Prostate gland (tissue), 2 donors: ENCODE measurements around the gene LSMEM2.

ENCODE experiments used
- CTCF ChIP-seq, 4 experiments: fragments of 200-600 bp in 2 of 4; fragments of 450-650 bp in 2 of 4; sonication (generic) in 2 of 4; IDR thresholded peaks; 1 replicate in 3 of 4; 2 replicates in 1 of 4; pipeline ENCODE4 v1.5.1; 2016 to 2019; ENCODE audit warnings: antibody characterized with exemption in 4 of 4, mild to moderate bottlenecking in 2 of 4, moderate library complexity in 2 of 4
- POLR2A ChIP-seq: fragments of 450-650 bp; IDR thresholded peaks from one replicate; pipeline ENCODE4 v1.6.1; 2016; ENCODE audit warnings: antibody characterized with exemption, mild to moderate bottlenecking
- POLR2AphosphoS5 ChIP-seq: sonication (generic); formaldehyde crosslinking; IDR thresholded peaks from one replicate; pipeline ENCODE4 v1.6.1; 2017; ENCODE audit warnings: antibody characterized with exemption

GRCh38 chr3:50242381-50242770, 36.5 kb upstream of the LSMEM2 start:
- TF ChIP-seq CTCF (IDR thresholded peaks at IDR 0.05) (no peak), POLR2A (no peak), POLR2AphosphoS5 (no peak)
